Measurements from ENCODE around the gene EXOSC5. TPM values are rescaled to one million over a fixed set of nuclear protein-coding genes. Genes with fewer than 3 reads are reported as not detected.

Gene EXOSC5
- total RNA-seq, 1 experiment from 2014 or later, result 45.8 TPM

- Mint-ChIP-seq H3K27me3 (ENCODE audit: insufficient read depth, unreplicated experiment) (no peaks in the 10 kb centered on the region), H3K27ac (ENCODE audit: low read depth, unreplicated experiment) (no peak overlapping the region), H3K9me3 (ENCODE audit: unreplicated experiment) (no peaks in the 10 kb centered on the region), H3K36me3 (ENCODE audit: insufficient read depth, unreplicated experiment) (peaks cover 6% of the 10 kb centered on the region), H3K4me1 (ENCODE audit: insufficient read depth, unreplicated experiment) (peaks cover 24% of the 10 kb centered on the region), H3K4me3 (ENCODE audit: unreplicated experiment) (peak overlapping the region; percentile 98)
- no peak for DNase-seq (ENCODE audit: unreplicated experiment)
- CTCF ChIA-PET, result interaction anchor here (1.1 to 5.2 kb wide), 4 partner anchors 10 to 92 kb away, joined by 3 to 34 read pairs (median 6); partner anchors contain the start of gene B9D2
- POLR2A ChIA-PET, result no interaction called here
- intact Hi-C loops (cut with micrococcal nuclease), result loop anchor here (1.0 to 5.0 kb wide), 4 partner anchors 42 to 150 kb away; partner anchors contain the start of genes BCKDHA, CCDC97, EXOSC5 and HNRNPUL1
- no TSS peak for BruUV-seq (replicated peaks)
- no peak for TF ChIP-seq CTCF (IDR thresholded peaks at IDR 0.05; ENCODE audit: unreplicated experiment)
Measured at GRCh38 chr19:41354343-41354953, 42.7 kb downstream of the EXOSC5 start.

GRCh38 chr19:41353466-41354342 is 43.5 kb downstream of the EXOSC5 start, which contains the start of gene TGFB1:
TGFB1 (minus strand) TSS chr19:41353922; CDS start chr19:41353044, 878 bp downstream.
- TSS peak; percentile 86 for BruUV-seq (replicated peaks)
- POLR2A ChIA-PET, result interaction anchor here (0.9 to 3.4 kb wide), 6 partner anchors 10 to 90 kb away, joined by 4 to 41 read pairs (median 15); partner anchors contain the start of genes B9D2 and CCDC97
- Mint-ChIP-seq H3K27ac (ENCODE audit: low read depth, unreplicated experiment) (no peak within 1 kb of the TSS), H3K4me3 (ENCODE audit: unreplicated experiment) (peak within 1 kb of the TSS; percentile 98), H3K27me3 (ENCODE audit: insufficient read depth, unreplicated experiment) (no peaks in the 10 kb centered on the region), H3K4me1 (ENCODE audit: insufficient read depth, unreplicated experiment) (peaks cover 24% of the 10 kb centered on the region), H3K9me3 (ENCODE audit: unreplicated experiment) (no peaks in the 10 kb centered on the region), H3K36me3 (ENCODE audit: insufficient read depth, unreplicated experiment) (peaks cover 9% of the 10 kb centered on the region)
- intact Hi-C loops (cut with micrococcal nuclease), result loop anchor here (1.0 to 5.0 kb wide), 5 partner anchors 27 to 149 kb away; partner anchors contain the start of genes BCKDHA, CCDC97, EXOSC5 and HNRNPUL1
- DNase-seq (ENCODE audit: unreplicated experiment), result peak; percentile 84
- CTCF ChIA-PET, result interaction anchor here (0.8 to 5.2 kb wide), 4 partner anchors 11 to 53 kb away, joined by 4 to 34 read pairs (median 6); partner anchors contain the start of gene B9D2
- TF ChIP-seq CTCF (IDR thresholded peaks at IDR 0.05; ENCODE audit: unreplicated experiment), result peak; percentile 92

GRCh38 chr19:41352609-41353465 is 44.3 kb downstream of the EXOSC5 start:
- Mint-ChIP-seq H3K4me1 (ENCODE audit: insufficient read depth, unreplicated experiment) (peaks cover 24% of the 10 kb centered on the region), H3K36me3 (ENCODE audit: insufficient read depth, unreplicated experiment) (peaks cover 17% of the 10 kb centered on the region), H3K27ac (ENCODE audit: low read depth, unreplicated experiment) (no peak overlapping the region), H3K4me3 (ENCODE audit: unreplicated experiment) (peak overlapping the region; percentile 98), H3K9me3 (ENCODE audit: unreplicated experiment) (no peaks in the 10 kb centered on the region), H3K27me3 (ENCODE audit: insufficient read depth, unreplicated experiment) (no peaks in the 10 kb centered on the region)
- POLR2A ChIA-PET, result interaction anchor here (0.7 to 3.4 kb wide), 12 partner anchors 11 to 89 kb away, joined by 3 to 41 read pairs (median 6); partner anchors contain the start of genes B9D2, CCDC97 and HNRNPUL1
- CTCF ChIA-PET, result interaction anchor here (0.6 to 5.2 kb wide), 6 partner anchors 11 to 1464 kb away, joined by 3 to 34 read pairs (median 4); partner anchors contain the start of gene B9D2
- peak; percentile 74 for DNase-seq (ENCODE audit: unreplicated experiment)
- TF ChIP-seq CTCF (IDR thresholded peaks at IDR 0.05; ENCODE audit: unreplicated experiment), result peak; percentile 56
- intact Hi-C loops (cut with micrococcal nuclease), result loop anchor here (2.0 to 5.0 kb wide), 4 partner anchors 26 to 91 kb away; partner anchors contain the start of genes BCKDHA, CCDC97, EXOSC5 and HNRNPUL1
- BruUV-seq (replicated peaks), result no TSS peak
